ENCODE data around the gene EPS15. TPM values are rescaled to one million over a fixed set of nuclear protein-coding genes. Genes with fewer than 3 reads are reported as not detected.

Gene EPS15
- total RNA-seq, 2 donors from 2014 or later, result 123 to 197 TPM

- ATAC-seq (ENCODE audit: insufficient number of reproducible peaks, low FRiP score, low read depth), result no peak
- H3K27me3 ChIP-seq (replicated peaks; ENCODE audit: insufficient read depth), result no peaks in the 10 kb centered on the region
Measured at GRCh38 chr1:51351907-51352306, 167.2 kb downstream of the EPS15 start.

GRCh38 chr1:51349862-51350261 is 169.2 kb downstream of the EPS15 start:
- Histone ChIP-seq H3K27me3 (replicated peaks; ENCODE audit: insufficient read depth) (no peaks in the 10 kb centered on the region), H3K9me3 (no peaks in the 10 kb centered on the region), H3K4me3 (no peak overlapping the region), H3K27ac (no peak overlapping the region), H3K36me3 (peaks cover 12% of the 10 kb centered on the region), H3K4me1 (ENCODE audit: control insufficient read depth in 1 of 2, low read depth in 2 of 2) (peaks cover 0 to 1% of the 10 kb centered on the region in 2 donors)
- ATAC-seq (ENCODE audit: insufficient number of reproducible peaks, low FRiP score, low read depth) (no peak), DNase-seq (ENCODE audit: low spot score) (no peak)
- no peak for TF ChIP-seq CTCF (IDR thresholded peaks at IDR 0.05)

More at GRCh38 chr1:51351907-51352306, 167.2 kb downstream of the EPS15 start:
- TF ChIP-seq CTCF (IDR thresholded peaks at IDR 0.05), result no peak
- no peak overlapping the region for H3K4me3 ChIP-seq
- H3K27ac ChIP-seq, result no peak overlapping the region
- no peaks in the 10 kb centered on the region for H3K4me1 ChIP-seq (ENCODE audit: control insufficient read depth in 1 of 2, low read depth in 2 of 2)
- H3K36me3 ChIP-seq, result peaks cover 18% of the 10 kb centered on the region
- H3K9me3 ChIP-seq, result no peaks in the 10 kb centered on the region
- DNase-seq (ENCODE audit: low spot score), result no peak

- Histone ChIP-seq H3K27me3 (replicated peaks; ENCODE audit: insufficient read depth) (peaks cover 6% of the 10 kb centered on the region), H3K9me3 (no peaks in the 10 kb centered on the region), H3K4me1 (ENCODE audit: control insufficient read depth in 1 of 2, low read depth in 2 of 2) (peaks cover 0 to 6% of the 10 kb centered on the region in 2 donors), H3K27ac (no peak overlapping the region), H3K4me3 (no peak overlapping the region), H3K36me3 (no peaks in the 10 kb centered on the region)
- no peak for DNase-seq (ENCODE audit: low spot score)
- ATAC-seq (ENCODE audit: insufficient number of reproducible peaks, low FRiP score, low read depth), result no peak
- no peak for TF ChIP-seq CTCF (IDR thresholded peaks at IDR 0.05)
Measured at GRCh38 chr1:51348147-51348527, 170.9 kb downstream of the EPS15 start.

GRCh38 chr1:51347398-51348146 is 171.5 kb downstream of the EPS15 start:
- DNase-seq (ENCODE audit: low spot score), result no peak
- Histone ChIP-seq H3K36me3 (no peaks in the 10 kb centered on the region), H3K27me3 (replicated peaks; ENCODE audit: insufficient read depth) (peaks cover 6% of the 10 kb centered on the region), H3K4me3 (no peak overlapping the region), H3K27ac (no peak overlapping the region), H3K4me1 (ENCODE audit: control insufficient read depth in 1 of 2, low read depth in 2 of 2) (peaks cover 0 to 6% of the 10 kb centered on the region in 2 donors), H3K9me3 (no peaks in the 10 kb centered on the region)
- ATAC-seq (ENCODE audit: insufficient number of reproducible peaks, low FRiP score, low read depth), result no peak
- no peak for TF ChIP-seq CTCF (IDR thresholded peaks at IDR 0.05)

- Histone ChIP-seq H3K4me1 (ENCODE audit: control insufficient read depth in 1 of 2, low read depth in 2 of 2) (peaks cover 0 to 6% of the 10 kb centered on the region in 2 donors), H3K4me3 (no peak overlapping the region), H3K9me3 (no peaks in the 10 kb centered on the region), H3K27me3 (replicated peaks; ENCODE audit: insufficient read depth) (peaks cover 6% of the 10 kb centered on the region), H3K36me3 (no peaks in the 10 kb centered on the region), H3K27ac (no peak overlapping the region)
- DNase-seq (ENCODE audit: low spot score) (no peak), ATAC-seq (ENCODE audit: insufficient number of reproducible peaks, low FRiP score, low read depth) (no peak)
- TF ChIP-seq CTCF (IDR thresholded peaks at IDR 0.05), result no peak
Measured at GRCh38 chr1:51346086-51346942, 172.8 kb downstream of the EPS15 start.

Measured in thoracic aorta (tissue), 2 donors.